Neural cell (in vitro differentiated cells): ENCODE results near the gene YPEL2. TPM values are rescaled to one million over a fixed set of nuclear protein-coding genes. Genes with fewer than 3 reads are reported as not detected.

ENCODE experiments used
- H2AFZ ChIP-seq: fragments of 200-600, 300-800 bp; sonication (generic), shearing (Covaris generic); 2 replicates; pipeline ENCODE4 v1.6.0; 2014; ENCODE audit warnings: low read depth, mild to moderate bottlenecking, antibody characterized with exemption, low read length, moderate library complexity
- H3F3A ChIP-seq: fragments of 200-600 bp; shearing (Covaris generic); 2 replicates; pipeline ENCODE4 v1.6.1; 2016; ENCODE audit warnings: mild to moderate bottlenecking, moderate library complexity, mixed read lengths, antibody characterized with exemption, low read length; ENCODE audit not compliant: insufficient read depth, poor library complexity, severe bottlenecking
- H3K27ac ChIP-seq: fragments of 200-600, 300-800 bp; sonication (generic), shearing (Covaris generic); 2 replicates; pipeline ENCODE4 v1.5.1; 2014; ENCODE audit warnings: mild to moderate bottlenecking, low read length, moderate library complexity
- H3K27me3 ChIP-seq: fragments of 300-800, 200-600 bp; sonication (generic), shearing (Covaris generic); 2 replicates; pipeline ENCODE4 v1.6.0; 2014; ENCODE audit warnings: mild to moderate bottlenecking, low read depth, low read length, moderate library complexity; ENCODE audit not compliant: insufficient read depth
- H3K36me3 ChIP-seq: fragments of 300-800, 200-600 bp; sonication (generic), shearing (Covaris generic); 2 replicates; pipeline ENCODE4 v1.5.1; 2014; ENCODE audit warnings: mild to moderate bottlenecking, antibody characterized with exemption, low read length, moderate library complexity; ENCODE audit not compliant: insufficient read depth
- H3K4me2 ChIP-seq: fragments of 300-800, 200-600 bp; sonication (generic), shearing (Covaris generic); 2 replicates; pipeline ENCODE4 v1.6.0; 2014; ENCODE audit warnings: mild to moderate bottlenecking, low read length
- H3K4me3 ChIP-seq: fragments of 300-800, 200-600 bp; sonication (generic), shearing (Covaris generic); 2 replicates; pipeline ENCODE4 v1.5.1; 2014; ENCODE audit warnings: mild to moderate bottlenecking, low read length, moderate library complexity
- H3K79me2 ChIP-seq: fragments of 200-600 bp; shearing (Covaris generic); replicated peaks from 2 replicates; pipeline ENCODE4 v1.6.0; 2014; ENCODE audit warnings: mild to moderate bottlenecking, low read length, moderate library complexity; ENCODE audit not compliant: insufficient read depth
- H3K9ac ChIP-seq: fragments of 300-800, 200-600 bp; sonication (generic), shearing (Covaris generic); 2 replicates; pipeline ENCODE4 v1.6.1; 2016; ENCODE audit warnings: mild to moderate bottlenecking, low read length, mixed read lengths
- H3K9me2 ChIP-seq: fragments of 200-600 bp; shearing (Covaris generic); 2 replicates; pipeline ENCODE4 v1.6.1; 2016; ENCODE audit warnings: mild to moderate bottlenecking, low read length, mixed read lengths; ENCODE audit not compliant: insufficient read depth
- H3K9me3 ChIP-seq: fragments of 200-600, 300-800 bp; sonication (generic), shearing (Covaris generic); 2 replicates; pipeline ENCODE4 v1.6.1; 2016; ENCODE audit warnings: mild to moderate bottlenecking, mixed run types, low read length, moderate library complexity, mixed read lengths
- H4K20me1 ChIP-seq: fragments of 200-600 bp; shearing (Covaris generic); 2 replicates; pipeline ENCODE4 v1.6.1; 2016; ENCODE audit warnings: mild to moderate bottlenecking, mixed run types; ENCODE audit not compliant: insufficient read depth
- CTCF ChIP-seq: fragments of 450-650 bp; IDR thresholded peaks from 2 replicates; pipeline ENCODE4 v1.5.1; 2014; ENCODE audit warnings: antibody characterized with exemption, mild to moderate bottlenecking, moderate library complexity; ENCODE audit not compliant: poor library complexity, severe bottlenecking
- EP300 ChIP-seq: fragments of 450-650 bp; conservative IDR thresholded peaks from 2 replicates; pipeline ENCODE4 v1.6.1; 2014; ENCODE audit warnings: antibody characterized with exemption, mild to moderate bottlenecking, moderate library complexity; ENCODE audit not compliant: poor library complexity, severe bottlenecking
- EZH2 ChIP-seq: fragments of 200-600, 300-800 bp; shearing (Covaris generic), sonication (generic); IDR thresholded peaks from 2 replicates; pipeline ENCODE4 v1.6.1; 2014; ENCODE audit warnings: antibody characterized with exemption, low read length, borderline replicate concordance, mild to moderate bottlenecking; ENCODE audit not compliant: insufficient read depth, poor library complexity, severe bottlenecking
- MXI1 ChIP-seq: fragments of 450-650 bp; conservative IDR thresholded peaks from 2 replicates; pipeline ENCODE4 v1.6.1; 2014; ENCODE audit warnings: antibody characterized with exemption, mild to moderate bottlenecking; ENCODE audit not compliant: poor library complexity, severe bottlenecking
- POLR2AphosphoS5 ChIP-seq: IDR thresholded peaks from 2 replicates; pipeline ENCODE4 v1.6.1; 2012
- RAD21 ChIP-seq: fragments of 450-650 bp; conservative IDR thresholded peaks from 2 replicates; pipeline ENCODE4 v1.6.1; 2014; ENCODE audit warnings: antibody characterized with exemption, mild to moderate bottlenecking, moderate library complexity
- REST ChIP-seq: IDR thresholded peaks from 2 replicates; pipeline ENCODE4 v1.6.1; 2012; ENCODE audit warnings: borderline replicate concordance
- SMC3 ChIP-seq: fragments of 450-650 bp; conservative IDR thresholded peaks from 2 replicates; pipeline ENCODE4 v1.6.1; 2014; ENCODE audit warnings: antibody characterized with exemption, mild to moderate bottlenecking, moderate library complexity; ENCODE audit not compliant: poor library complexity
- TAF1 ChIP-seq: IDR thresholded peaks from 2 replicates; pipeline ENCODE4 v1.6.1; 2012; ENCODE audit warnings: low read depth
- polyA plus RNA-seq: library from polyadenylated mRNA; depleted of rRNA; stranded (reverse); fragments of >200 nt; gene quantifications from 2 replicates; pipeline ENCODE4 v1.2.3, GENCODE V29; 2014

Gene YPEL2
- polyA plus RNA-seq, 1 donor from 2014 or later: 17.0 TPM

GRCh38 chr17:59418732-59419166 is 87.3 kb downstream of the YPEL2 start:
- Histone ChIP-seq H3K9me2 (no peaks in the 10 kb centered on the region), H3K27ac (no peak overlapping the region), H3K9ac (no peak overlapping the region), H3K4me3 (no peak overlapping the region), H3K27me3 (no peaks in the 10 kb centered on the region), H3K4me2 (no peak overlapping the region), H3K9me3 (no peaks in the 10 kb centered on the region), H4K20me1 (no peaks in the 10 kb centered on the region), H2AFZ (no peak overlapping the region), H3F3A (no peaks in the 10 kb centered on the region), H3K36me3 (no peaks in the 10 kb centered on the region), H3K79me2 (no peaks in the 10 kb centered on the region)
- TF ChIP-seq MXI1: no peak
- TF ChIP-seq REST: no peak

- no peaks in the 10 kb centered on the region for H3K36me3 ChIP-seq
- H3K9ac ChIP-seq: no peak overlapping the region
- H3K79me2 ChIP-seq: no peaks in the 10 kb centered on the region
- H3F3A ChIP-seq: no peaks in the 10 kb centered on the region
- no peak overlapping the region for H3K27ac ChIP-seq
- no peak overlapping the region for H2AFZ ChIP-seq
- no peaks in the 10 kb centered on the region for H3K9me3 ChIP-seq
- no peak overlapping the region for H3K4me2 ChIP-seq
- no peaks in the 10 kb centered on the region for H4K20me1 ChIP-seq
- TF ChIP-seq EP300: no peak
- TF ChIP-seq SMC3: no peak
- TF ChIP-seq REST: no peak
- TF ChIP-seq RAD21: no peak
- TF ChIP-seq MXI1: no peak
- no peak for TF ChIP-seq EZH2
- no peak for TF ChIP-seq TAF1
- no peak for TF ChIP-seq CTCF
- no peak for TF ChIP-seq POLR2AphosphoS5
- no peaks in the 10 kb centered on the region for H3K27me3 ChIP-seq
- H3K9me2 ChIP-seq: no peaks in the 10 kb centered on the region
- H3K4me3 ChIP-seq: no peak overlapping the region
Measured at GRCh38 chr17:59420901-59421300, 89.4 kb downstream of the YPEL2 start.
